ENCODE measurements around the gene TBC1D2B. TPM values are rescaled to one million over a fixed set of nuclear protein-coding genes. Genes with fewer than 3 reads are reported as not detected.

Gene TBC1D2B
- total and polyA plus RNA-seq, 2 experiments from 2014 or later = 24.8 to 38.4 TPM

- TF ChIP-seq EZH2 (IDR thresholded peaks at IDR 0.05; ENCODE audit: borderline replicate concordance) (no peak), EZH2phosphoT487 (IDR thresholded peaks at IDR 0.05; ENCODE audit: low read depth, severe bottlenecking, unreplicated experiment) (no peak), CTCF (IDR thresholded peaks at IDR 0.05; ENCODE audit: poor library complexity) (no peak)
- Histone ChIP-seq H3K4me1 (ENCODE audit: insufficient read depth) (peaks cover 69% of the 10 kb centered on the region), H3K4me2 (no peak overlapping the region)
These were observed 30.6 kb downstream of the TBC1D2B start for GRCh38 chr15:78046796-78047341.

GRCh38 chr15:78045189-78045588 is 32.3 kb downstream of the TBC1D2B start:
- Histone ChIP-seq H3K27ac (no peak overlapping the region), H3K4me1 (ENCODE audit: insufficient read depth) (peaks cover 52% of the 10 kb centered on the region), H3K9me3 (ENCODE audit: low read depth) (no peaks in the 10 kb centered on the region), H3K4me3 (no peak overlapping the region), H2AFZ (no peak overlapping the region), H3K79me2 (peaks cover 49% of the 10 kb centered on the region), H4K20me1 (ENCODE audit: insufficient read depth, poor library complexity, severe bottlenecking) (no peaks in the 10 kb centered on the region), H3K27me3 (no peaks in the 10 kb centered on the region), H3K4me2 (no peak overlapping the region), H3K36me3 (replicated peaks; ENCODE audit: insufficient read depth, low read depth) (no peaks in the 10 kb centered on the region), H3K9me2 (replicated peaks; ENCODE audit: insufficient read depth) (no peaks in the 10 kb centered on the region)
- no peak for TF ChIP-seq EZH2 (IDR thresholded peaks at IDR 0.05; ENCODE audit: borderline replicate concordance)
- TF ChIP-seq EZH2phosphoT487 (IDR thresholded peaks at IDR 0.05; ENCODE audit: low read depth, severe bottlenecking, unreplicated experiment) = no peak
- TF ChIP-seq CTCF (IDR thresholded peaks at IDR 0.05; ENCODE audit: poor library complexity) = no peak
- no peak for DNase-seq (ENCODE audit: low spot score)
- WGBS (ENCODE audit: low lambda C conversion rate, missing lambda C conversion rate) = 43% methylated on average over 1 of the region's 1 CpG

More at GRCh38 chr15:78046796-78047341, 30.6 kb downstream of the TBC1D2B start:
- DNase-seq (ENCODE audit: low spot score) = no peak
- Histone ChIP-seq H3K27me3 (no peaks in the 10 kb centered on the region), H2AFZ (no peak overlapping the region), H3K79me2 (peaks cover 56% of the 10 kb centered on the region), H4K20me1 (ENCODE audit: insufficient read depth, poor library complexity, severe bottlenecking) (no peaks in the 10 kb centered on the region), H3K36me3 (replicated peaks; ENCODE audit: insufficient read depth, low read depth) (no peaks in the 10 kb centered on the region), H3K9me2 (replicated peaks; ENCODE audit: insufficient read depth) (no peaks in the 10 kb centered on the region), H3K9me3 (ENCODE audit: low read depth) (no peaks in the 10 kb centered on the region), H3K27ac (peak overlapping the region; percentile 88), H3K4me3 (no peak overlapping the region)
- WGBS (ENCODE audit: low lambda C conversion rate, missing lambda C conversion rate) = 76% methylated on average over 5 of the region's 5 CpGs

GRCh38 chr15:78044407-78045155 is 32.9 kb downstream of the TBC1D2B start:
- no peak overlapping the region for H3K4me2 ChIP-seq
- TF ChIP-seq EZH2phosphoT487 (IDR thresholded peaks at IDR 0.05; ENCODE audit: low read depth, severe bottlenecking, unreplicated experiment) (no peak), CTCF (IDR thresholded peaks at IDR 0.05; ENCODE audit: poor library complexity) (no peak), EZH2 (IDR thresholded peaks at IDR 0.05; ENCODE audit: borderline replicate concordance) (no peak)
- H2AFZ ChIP-seq = no peak overlapping the region
- no peaks in the 10 kb centered on the region for H3K36me3 ChIP-seq (replicated peaks; ENCODE audit: insufficient read depth, low read depth)
- 72% methylated on average over 5 of the region's 5 CpGs for WGBS (ENCODE audit: low lambda C conversion rate, missing lambda C conversion rate)
- DNase-seq (ENCODE audit: low spot score) = no peak
- no peaks in the 10 kb centered on the region for H3K9me3 ChIP-seq (ENCODE audit: low read depth)
- no peaks in the 10 kb centered on the region for H3K27me3 ChIP-seq
- peaks cover 46% of the 10 kb centered on the region for H3K4me1 ChIP-seq (ENCODE audit: insufficient read depth)
- no peaks in the 10 kb centered on the region for H4K20me1 ChIP-seq (ENCODE audit: insufficient read depth, poor library complexity, severe bottlenecking)
- H3K9me2 ChIP-seq (replicated peaks; ENCODE audit: insufficient read depth) = no peaks in the 10 kb centered on the region
- peak overlapping the region; percentile 67 for H3K27ac ChIP-seq
- H3K79me2 ChIP-seq = peaks cover 49% of the 10 kb centered on the region
- H3K4me3 ChIP-seq = no peak overlapping the region
